ENCODE measurements around the gene RPL41. TPM values are rescaled to one million over a fixed set of nuclear protein-coding genes. Genes with fewer than 3 reads are reported as not detected.

RPL41 gene
- total RNA-seq, 1 donor from 2014 or later: 4,566 TPM

DNA sequence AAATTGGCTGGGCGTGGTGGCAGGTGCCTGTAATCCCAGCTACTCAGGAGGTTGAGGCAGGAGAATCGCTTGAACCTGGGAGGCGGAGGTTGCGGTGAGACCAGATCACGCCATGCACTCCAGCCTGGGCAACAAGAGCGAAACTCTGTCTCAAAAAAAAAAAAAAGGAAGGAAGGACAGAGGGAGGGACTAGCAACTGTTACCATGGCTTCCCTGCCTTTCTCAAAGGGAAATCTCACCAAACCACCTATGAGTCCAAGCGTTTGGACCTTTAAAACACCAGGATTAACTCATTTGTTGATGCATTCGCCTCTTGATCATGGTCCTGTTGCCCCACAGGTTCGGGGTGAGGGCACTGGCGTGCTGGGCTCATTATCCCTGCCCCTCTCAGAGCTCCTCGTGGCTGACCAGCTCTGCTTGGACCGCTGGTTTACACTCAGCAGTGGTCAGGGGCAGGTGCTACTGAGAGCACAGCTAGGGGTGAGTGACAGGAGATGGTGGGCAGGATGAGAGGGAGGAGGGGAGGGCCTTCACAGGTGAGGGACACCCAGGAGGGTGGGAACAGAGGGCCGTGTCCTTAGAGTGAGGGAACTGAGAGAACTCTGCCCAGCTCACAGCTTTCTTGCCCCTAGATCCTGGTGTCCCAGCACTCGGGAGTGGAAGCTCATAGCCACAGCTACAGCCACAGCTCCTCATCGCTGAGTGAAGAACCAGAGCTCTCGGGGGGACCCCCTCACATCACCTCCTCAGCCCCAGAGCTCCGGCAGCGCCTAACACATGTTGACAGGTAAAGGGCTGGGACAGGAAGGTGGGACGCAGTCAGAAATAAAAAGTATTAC lies 25.7 kb downstream of the RPL41 start:
- Mint-ChIP-seq H3K36me3 (peaks cover 38% of the 10 kb centered on the region), H3K9me3 (no peaks in the 10 kb centered on the region)

DNA sequence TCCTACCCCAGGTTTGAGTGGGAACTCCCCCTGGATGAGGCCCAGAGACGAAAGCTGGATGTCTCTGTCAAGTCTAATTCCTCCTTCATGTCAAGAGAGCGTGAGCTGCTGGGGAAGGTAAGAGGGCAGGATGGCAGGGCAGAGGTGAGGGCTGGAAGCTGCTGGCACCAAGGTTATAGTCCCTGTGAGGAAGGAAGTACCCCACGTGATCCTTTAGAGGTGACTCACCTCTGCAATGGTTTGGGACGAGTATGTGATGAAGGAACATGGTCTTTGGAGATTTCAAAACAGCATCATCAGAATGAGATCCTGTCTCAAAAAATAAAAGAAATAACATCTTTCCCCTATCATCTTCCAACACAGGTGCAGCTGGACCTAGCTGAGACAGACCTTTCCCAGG lies 26.8 kb downstream of the RPL41 start:
- Mint-ChIP-seq H3K27ac (no peak overlapping the region), H3K4me3 (no peak overlapping the region), H3K27me3 (no peaks in the 10 kb centered on the region), H3K36me3 (peaks cover 33% of the 10 kb centered on the region), H3K4me1 (ENCODE audit: unreplicated experiment) (peaks cover 6% of the 10 kb centered on the region), H3K9me3 (no peaks in the 10 kb centered on the region)
- DNase-seq (ENCODE audit: extremely low spot score, unreplicated experiment): no peak
- TF ChIP-seq, protein P1, sequence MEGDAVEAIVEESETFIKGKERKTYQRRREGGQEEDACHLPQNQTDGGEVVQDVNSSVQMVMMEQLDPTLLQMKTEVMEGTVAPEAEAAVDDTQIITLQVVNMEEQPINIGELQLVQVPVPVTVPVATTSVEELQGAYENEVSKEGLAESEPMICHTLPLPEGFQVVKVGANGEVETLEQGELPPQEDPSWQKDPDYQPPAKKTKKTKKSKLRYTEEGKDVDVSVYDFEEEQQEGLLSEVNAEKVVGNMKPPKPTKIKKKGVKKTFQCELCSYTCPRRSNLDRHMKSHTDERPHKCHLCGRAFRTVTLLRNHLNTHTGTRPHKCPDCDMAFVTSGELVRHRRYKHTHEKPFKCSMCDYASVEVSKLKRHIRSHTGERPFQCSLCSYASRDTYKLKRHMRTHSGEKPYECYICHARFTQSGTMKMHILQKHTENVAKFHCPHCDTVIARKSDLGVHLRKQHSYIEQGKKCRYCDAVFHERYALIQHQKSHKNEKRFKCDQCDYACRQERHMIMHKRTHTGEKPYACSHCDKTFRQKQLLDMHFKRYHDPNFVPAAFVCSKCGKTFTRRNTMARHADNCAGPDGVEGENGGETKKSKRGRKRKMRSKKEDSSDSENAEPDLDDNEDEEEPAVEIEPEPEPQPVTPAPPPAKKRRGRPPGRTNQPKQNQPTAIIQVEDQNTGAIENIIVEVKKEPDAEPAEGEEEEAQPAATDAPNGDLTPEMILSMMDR (conservative IDR thresholded peaks at IDR 0.05): no peak

More for the DNA sequence above, 25.7 kb downstream of the RPL41 start:
- no peak overlapping the region for H3K4me3 Mint-ChIP-seq
- no peaks in the 10 kb centered on the region for H3K27me3 Mint-ChIP-seq
- peaks cover 6% of the 10 kb centered on the region for H3K4me1 Mint-ChIP-seq (ENCODE audit: unreplicated experiment)
- H3K27ac Mint-ChIP-seq: no peak overlapping the region
- no peak for DNase-seq (ENCODE audit: extremely low spot score, unreplicated experiment)
- TF ChIP-seq, protein P1 (conservative IDR thresholded peaks at IDR 0.05): no peak

DNA sequence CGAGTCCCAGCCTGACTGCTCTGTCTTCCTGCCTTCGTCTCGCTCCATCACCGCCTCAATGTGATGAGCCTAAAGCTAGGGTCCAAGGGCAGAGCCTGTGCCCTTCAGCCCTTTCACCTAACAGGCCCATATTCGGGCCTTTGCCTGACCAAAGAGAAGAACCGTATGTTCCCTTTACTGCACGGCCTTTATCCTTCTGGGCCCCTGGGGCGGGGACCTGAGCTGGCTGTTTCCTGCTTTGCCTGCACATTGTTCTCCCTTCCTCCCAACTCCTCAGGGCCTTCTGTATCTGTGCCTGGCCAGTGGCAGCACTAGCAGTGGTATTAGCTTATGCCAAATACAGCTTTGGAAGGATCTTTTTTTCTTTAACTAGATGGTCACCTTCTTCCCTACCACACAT lies 27.4 kb downstream of the RPL41 start:
- peaks cover 6% of the 10 kb centered on the region for H3K4me1 Mint-ChIP-seq (ENCODE audit: unreplicated experiment)
- H3K36me3 Mint-ChIP-seq: peaks cover 27% of the 10 kb centered on the region
- H3K27me3 Mint-ChIP-seq: no peaks in the 10 kb centered on the region
- no peaks in the 10 kb centered on the region for H3K9me3 Mint-ChIP-seq
- H3K27ac Mint-ChIP-seq: no peak overlapping the region
- no peak for DNase-seq (ENCODE audit: extremely low spot score, unreplicated experiment)
- TF ChIP-seq, protein P1 (conservative IDR thresholded peaks at IDR 0.05): no peak
- H3K4me3 Mint-ChIP-seq: no peak overlapping the region

DNA sequence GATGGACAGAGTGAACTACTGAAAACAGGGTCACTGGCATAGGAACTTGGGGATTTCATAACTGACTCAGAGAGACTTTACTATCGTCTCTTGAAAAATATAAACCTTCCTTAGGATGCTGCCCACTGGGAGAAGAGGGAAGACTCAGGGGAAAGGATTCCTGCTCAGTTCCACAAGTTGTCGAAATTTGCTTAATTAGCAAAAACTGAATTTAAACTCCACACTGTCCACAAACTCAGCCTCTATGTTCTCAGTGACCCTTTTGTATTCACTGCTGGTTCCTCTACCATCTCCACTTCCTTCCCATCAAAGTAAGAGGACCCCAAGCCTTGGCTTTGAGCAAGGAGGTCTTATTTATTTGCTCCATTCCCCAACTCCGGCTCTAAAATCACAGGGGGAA lies 28.8 kb downstream of the RPL41 start:
- Mint-ChIP-seq H3K27ac (no peak overlapping the region), H3K4me3 (no peak overlapping the region), H3K27me3 (no peaks in the 10 kb centered on the region), H3K9me3 (no peaks in the 10 kb centered on the region), H3K36me3 (peaks cover 23% of the 10 kb centered on the region), H3K4me1 (ENCODE audit: unreplicated experiment) (peaks cover 6% of the 10 kb centered on the region)
- TF ChIP-seq, protein P1 (conservative IDR thresholded peaks at IDR 0.05): no peak
- DNase-seq (ENCODE audit: extremely low spot score, unreplicated experiment): no peak

DNA sequence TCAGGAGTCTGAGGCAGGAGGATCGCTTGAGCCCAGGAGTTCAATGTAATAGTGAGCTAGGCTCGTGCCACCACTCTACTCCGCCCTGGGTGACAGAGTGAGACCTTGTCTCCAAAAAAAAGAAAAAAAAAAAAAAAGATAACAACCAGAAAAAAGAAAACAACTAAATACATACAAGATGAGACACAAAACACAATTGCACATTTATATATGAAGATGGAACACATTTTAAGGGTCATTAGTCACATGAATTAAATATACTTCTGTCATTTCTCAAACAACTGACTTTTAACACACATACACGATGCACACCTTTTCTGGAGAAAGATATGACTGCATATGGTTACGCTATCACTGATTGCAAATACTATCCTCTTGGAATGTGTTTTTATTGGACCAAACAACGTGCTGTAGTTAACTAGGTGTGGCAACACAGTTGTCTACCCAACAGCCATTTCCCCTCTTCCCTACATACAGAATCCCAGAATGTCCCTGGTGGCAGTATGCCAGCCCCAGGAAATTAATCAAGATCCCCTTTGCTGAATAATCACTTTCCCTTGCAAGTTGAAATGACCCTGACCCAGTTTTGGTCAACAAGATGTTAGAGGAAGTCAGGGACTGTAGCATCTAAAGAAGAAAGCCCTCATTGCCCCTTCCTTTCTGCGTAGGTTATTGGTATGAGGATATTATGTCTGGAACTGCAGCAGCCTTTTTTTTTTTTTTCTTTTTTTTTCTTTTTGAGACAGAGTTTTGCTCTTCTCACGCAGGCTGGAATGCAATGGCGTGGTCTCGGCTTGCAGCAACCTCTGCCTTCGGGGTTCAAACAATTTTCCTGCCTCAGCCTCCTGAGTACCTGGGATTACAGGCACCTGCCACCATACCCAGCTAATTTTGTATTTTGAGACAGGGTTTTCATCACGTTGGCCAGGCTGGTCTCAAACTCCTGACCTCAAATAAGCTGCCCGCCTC lies 30.3 kb downstream of the RPL41 start:
- H3K4me3 Mint-ChIP-seq: peak overlapping the region; percentile 17
- peaks cover 18% of the 10 kb centered on the region for H3K4me1 Mint-ChIP-seq (ENCODE audit: unreplicated experiment)
- TF ChIP-seq, protein P1 (conservative IDR thresholded peaks at IDR 0.05): no peak
- H3K9me3 Mint-ChIP-seq: no peaks in the 10 kb centered on the region
- no peak for DNase-seq (ENCODE audit: extremely low spot score, unreplicated experiment)
- peaks cover 13% of the 10 kb centered on the region for H3K36me3 Mint-ChIP-seq
- H3K27ac Mint-ChIP-seq: peak overlapping the region; percentile 77
- no peaks in the 10 kb centered on the region for H3K27me3 Mint-ChIP-seq
